ENCODE results near the gene NTM.

DNA sequence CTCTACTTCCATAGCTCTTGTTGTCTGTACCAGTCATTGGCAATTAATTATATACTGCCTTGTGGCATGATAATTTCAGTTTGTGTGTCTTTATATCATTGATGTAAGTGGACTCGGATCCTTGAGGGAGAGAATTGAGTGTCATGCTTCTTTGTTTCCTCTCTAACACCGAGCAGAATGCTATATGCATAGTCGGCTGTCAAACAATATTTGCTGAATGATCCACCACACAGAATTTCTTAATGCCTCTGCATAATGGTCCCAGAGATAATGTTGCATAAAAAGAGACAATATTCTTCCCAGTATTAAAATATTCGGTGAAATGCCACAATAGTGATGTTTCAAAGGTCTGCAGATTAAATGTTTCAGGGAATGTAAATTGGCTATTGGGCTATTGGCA lies 664.8 kb downstream of the NTM start:
- no peak for TF ChIP-seq JUN (IDR thresholded peaks at IDR 0.05; ENCODE audit: low read depth, low read length)
- TF ChIP-seq, protein P1, sequence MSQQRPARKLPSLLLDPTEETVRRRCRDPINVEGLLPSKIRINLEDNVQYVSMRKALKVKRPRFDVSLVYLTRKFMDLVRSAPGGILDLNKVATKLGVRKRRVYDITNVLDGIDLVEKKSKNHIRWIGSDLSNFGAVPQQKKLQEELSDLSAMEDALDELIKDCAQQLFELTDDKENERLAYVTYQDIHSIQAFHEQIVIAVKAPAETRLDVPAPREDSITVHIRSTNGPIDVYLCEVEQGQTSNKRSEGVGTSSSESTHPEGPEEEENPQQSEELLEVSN (IDR thresholded peaks at IDR 0.05) = no peak
- TF ChIP-seq, protein P2, sequence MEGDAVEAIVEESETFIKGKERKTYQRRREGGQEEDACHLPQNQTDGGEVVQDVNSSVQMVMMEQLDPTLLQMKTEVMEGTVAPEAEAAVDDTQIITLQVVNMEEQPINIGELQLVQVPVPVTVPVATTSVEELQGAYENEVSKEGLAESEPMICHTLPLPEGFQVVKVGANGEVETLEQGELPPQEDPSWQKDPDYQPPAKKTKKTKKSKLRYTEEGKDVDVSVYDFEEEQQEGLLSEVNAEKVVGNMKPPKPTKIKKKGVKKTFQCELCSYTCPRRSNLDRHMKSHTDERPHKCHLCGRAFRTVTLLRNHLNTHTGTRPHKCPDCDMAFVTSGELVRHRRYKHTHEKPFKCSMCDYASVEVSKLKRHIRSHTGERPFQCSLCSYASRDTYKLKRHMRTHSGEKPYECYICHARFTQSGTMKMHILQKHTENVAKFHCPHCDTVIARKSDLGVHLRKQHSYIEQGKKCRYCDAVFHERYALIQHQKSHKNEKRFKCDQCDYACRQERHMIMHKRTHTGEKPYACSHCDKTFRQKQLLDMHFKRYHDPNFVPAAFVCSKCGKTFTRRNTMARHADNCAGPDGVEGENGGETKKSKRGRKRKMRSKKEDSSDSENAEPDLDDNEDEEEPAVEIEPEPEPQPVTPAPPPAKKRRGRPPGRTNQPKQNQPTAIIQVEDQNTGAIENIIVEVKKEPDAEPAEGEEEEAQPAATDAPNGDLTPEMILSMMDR (IDR thresholded peaks at IDR 0.05; ENCODE audit: control extremely low read depth in 1 of 3, insufficient read depth in 1 of 3, low read depth in 1 of 3, low read length in 3 of 3) = no peak
- TF ChIP-seq POLR2A (IDR thresholded peaks at IDR 0.05; ENCODE audit: control extremely low read depth in 1 of 2, low read depth in 2 of 2, low read length in 2 of 2) = no peak
